Right lobe of liver (tissue), 6 donors: ENCODE measurements around the gene RGS16. TPM values are rescaled to one million over a fixed set of nuclear protein-coding genes. Genes with fewer than 3 reads are reported as not detected.

Source experiments
- ATAC-seq, 4 donors: fragments of 200-7000 bp; cut with Tn5 transposase; one replicate each; pipeline ENCODE4 v1.9.1; 2020; ENCODE audit warnings: mild to moderate bottlenecking in 4 of 4, moderate library complexity in 4 of 4
- DNase-seq, 3 donors: peaks; one replicate each; pipeline ENCODE4 v3.0.0-alpha.2; 2020
- H3K27ac ChIP-seq, 3 donors: fragments of 200-600 bp; one replicate each; pipeline ENCODE4 v1.8.0; 2022
- H3K27me3 ChIP-seq, 2 donors: fragments of 200-600 bp; one replicate each; pipeline ENCODE4 v1.8.0; 2022
- H3K36me3 ChIP-seq, 4 donors: fragments of 200-600 bp; sonication (generic) in 1 of 4; one replicate each; pipeline versions ENCODE4 v1.5.1 to v1.8.0; 2017 to 2022; ENCODE audit warnings: control low read depth in 1 of 4
- H3K4me1 ChIP-seq, 4 donors: fragments of 200-600 bp; sonication (generic) in 1 of 4; one replicate each; pipeline versions ENCODE4 v1.5.1 to v1.8.0; 2017 to 2022; ENCODE audit warnings: control low read depth in 1 of 4
- H3K4me3 ChIP-seq, 3 donors: fragments of 200-600 bp; one replicate each; pipeline ENCODE4 v1.8.0; 2022
- H3K9me3 ChIP-seq, 4 donors: fragments of 200-600 bp; sonication (generic) in 1 of 4; one replicate each; pipeline versions ENCODE4 v1.5.1 to v1.8.0; 2017 to 2022; ENCODE audit warnings: control low read depth in 1 of 4
- POLR2A ChIP-seq: fragments of 450-650 bp; IDR thresholded peaks from one replicate; pipeline ENCODE4 v1.6.1; 2017; ENCODE audit warnings: antibody characterized with exemption, mild to moderate bottlenecking
- whole genome bisulfite sequencing: methylation state at CpG from one replicate; pipeline ENCODE4 v1.1.6; 2018; ENCODE audit warnings: low coverage, low lambda C conversion rate; ENCODE audit not compliant: insufficient coverage; ENCODE audit errors: missing lambda C conversion rate; 5-methylcytosine and 5-hydroxymethylcytosine counted together
- intact Hi-C, 2 donors: fragments of 100-400 bp; cut with DNase I; formaldehyde crosslinking; loops; one replicate each; pipeline versions ENCODE4 v1.11.2 to v1.14.1; 2022
- total RNA-seq, 6 experiments: library from RNA; depleted of rRNA in 2 of 6; stranded (reverse); fragments of >200 nt in 2 of 6; fragmentation: NEBNext Ultra II Directional in 3 of 6; extraction: Animal tissue kit (Norgen Biotek cat#: 25700) in 3 of 6; gene quantifications; one replicate each; pipeline versions ENCODE4 v1.1.0 to v1.2.4, GENCODE V29; 2016 to 2023
- TF ChIP-seq, protein P1 (sequence below), 4 donors: fragments of 200-600 bp in 3 of 4; fragments of 450-650 bp in 1 of 4; IDR thresholded peaks; one replicate each; pipeline versions ENCODE4 v1.5.1 to v1.8.0; 2016 to 2022; ENCODE audit warnings: antibody characterized with exemption in 4 of 4, mild to moderate bottlenecking in 2 of 4
- donor health status: DM: no; HTN: yes; CAD: no.
- donor health status: DM: no; HTN: no; CAD: no.
- donor health status: DM: no; HTN: no; CAD: no.
- donor health status: DM: no; HTN: yes; CAD: no.
- donor health status: DM: no; HTN: yes; CAD: no.

The RGS16 gene
- total RNA-seq, 6 experiments from 2014 or later, result 0.15 to 3.4 (median 0.99) TPM

DNA sequence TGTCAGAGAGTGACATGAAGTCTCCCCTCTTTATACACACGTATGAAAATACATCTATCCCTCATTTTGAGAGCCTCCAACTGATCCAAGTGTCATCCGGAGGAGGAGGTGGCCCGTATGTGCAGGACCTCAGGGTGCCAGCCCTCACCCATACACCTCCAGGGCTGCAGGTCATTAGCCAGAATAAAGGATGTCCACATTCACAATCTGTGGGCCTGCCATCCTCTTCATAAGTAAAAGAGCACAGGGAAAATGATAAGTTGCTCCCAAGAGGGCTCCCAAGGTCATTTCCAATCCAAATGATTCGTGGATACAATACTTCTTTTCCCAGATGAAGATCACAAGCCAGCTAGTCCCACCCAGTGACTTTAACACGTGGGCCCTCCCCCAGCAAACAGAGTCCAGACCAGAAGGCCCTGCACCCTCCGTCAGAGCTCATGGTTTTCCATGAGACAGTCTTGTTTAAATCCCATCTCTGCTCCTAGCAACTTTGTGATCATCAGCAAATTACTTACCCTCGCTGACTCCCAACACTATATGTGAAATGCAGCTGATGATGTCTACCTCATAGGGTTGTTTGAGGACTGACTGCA is 43.7 kb downstream of the RGS16 start:
- intact Hi-C loops, result no loop called here
- 90% methylated on average over 2 of the region's 7 CpGs for WGBS

DNA sequence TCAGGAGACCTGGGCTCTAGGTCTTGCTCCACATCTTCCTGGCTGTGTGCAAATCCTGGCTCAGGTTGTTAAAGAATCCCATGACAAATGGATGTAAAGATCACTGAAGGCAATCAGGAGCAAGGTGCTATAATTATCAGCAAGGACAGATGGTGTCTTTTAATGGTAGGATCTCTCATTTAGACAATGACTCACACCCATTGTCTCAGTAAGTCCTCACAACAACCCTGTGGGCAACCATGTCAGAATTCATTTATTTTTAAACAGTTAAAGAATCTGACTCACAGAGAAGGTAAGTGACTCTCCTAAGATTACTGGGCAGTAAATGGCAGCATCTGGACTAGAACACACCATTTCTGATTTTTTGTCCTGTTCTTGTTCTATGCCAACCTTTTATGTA is 47.9 kb downstream of the RGS16 start:
- no peaks in the 10 kb centered on the region for H3K27me3 ChIP-seq
- no peak for TF ChIP-seq POLR2A
- TF ChIP-seq, protein P1, sequence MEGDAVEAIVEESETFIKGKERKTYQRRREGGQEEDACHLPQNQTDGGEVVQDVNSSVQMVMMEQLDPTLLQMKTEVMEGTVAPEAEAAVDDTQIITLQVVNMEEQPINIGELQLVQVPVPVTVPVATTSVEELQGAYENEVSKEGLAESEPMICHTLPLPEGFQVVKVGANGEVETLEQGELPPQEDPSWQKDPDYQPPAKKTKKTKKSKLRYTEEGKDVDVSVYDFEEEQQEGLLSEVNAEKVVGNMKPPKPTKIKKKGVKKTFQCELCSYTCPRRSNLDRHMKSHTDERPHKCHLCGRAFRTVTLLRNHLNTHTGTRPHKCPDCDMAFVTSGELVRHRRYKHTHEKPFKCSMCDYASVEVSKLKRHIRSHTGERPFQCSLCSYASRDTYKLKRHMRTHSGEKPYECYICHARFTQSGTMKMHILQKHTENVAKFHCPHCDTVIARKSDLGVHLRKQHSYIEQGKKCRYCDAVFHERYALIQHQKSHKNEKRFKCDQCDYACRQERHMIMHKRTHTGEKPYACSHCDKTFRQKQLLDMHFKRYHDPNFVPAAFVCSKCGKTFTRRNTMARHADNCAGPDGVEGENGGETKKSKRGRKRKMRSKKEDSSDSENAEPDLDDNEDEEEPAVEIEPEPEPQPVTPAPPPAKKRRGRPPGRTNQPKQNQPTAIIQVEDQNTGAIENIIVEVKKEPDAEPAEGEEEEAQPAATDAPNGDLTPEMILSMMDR (IDR thresholded peaks at IDR 0.05), result no peak
- intact Hi-C loops, result no loop called here
- no peak overlapping the region for H3K27ac ChIP-seq
- no peaks in the 10 kb centered on the region for H3K4me1 ChIP-seq
- no peaks in the 10 kb centered on the region for H3K36me3 ChIP-seq
- H3K9me3 ChIP-seq, result no peaks in the 10 kb centered on the region
- DNase-seq (no peak), ATAC-seq (no peak)
- H3K4me3 ChIP-seq, result no peak overlapping the region

More for the DNA sequence above, 43.7 kb downstream of the RGS16 start:
- H3K4me1 ChIP-seq, result no peaks in the 10 kb centered on the region
- DNase-seq, result no peak
- no peaks in the 10 kb centered on the region for H3K27me3 ChIP-seq
- TF ChIP-seq POLR2A, result no peak
- TF ChIP-seq, protein P1 (IDR thresholded peaks at IDR 0.05), result no peak
- H3K4me3 ChIP-seq, result no peak overlapping the region
- ATAC-seq, result no peak
- no peaks in the 10 kb centered on the region for H3K36me3 ChIP-seq
- no peaks in the 10 kb centered on the region for H3K9me3 ChIP-seq
- no peak overlapping the region for H3K27ac ChIP-seq

DNA sequence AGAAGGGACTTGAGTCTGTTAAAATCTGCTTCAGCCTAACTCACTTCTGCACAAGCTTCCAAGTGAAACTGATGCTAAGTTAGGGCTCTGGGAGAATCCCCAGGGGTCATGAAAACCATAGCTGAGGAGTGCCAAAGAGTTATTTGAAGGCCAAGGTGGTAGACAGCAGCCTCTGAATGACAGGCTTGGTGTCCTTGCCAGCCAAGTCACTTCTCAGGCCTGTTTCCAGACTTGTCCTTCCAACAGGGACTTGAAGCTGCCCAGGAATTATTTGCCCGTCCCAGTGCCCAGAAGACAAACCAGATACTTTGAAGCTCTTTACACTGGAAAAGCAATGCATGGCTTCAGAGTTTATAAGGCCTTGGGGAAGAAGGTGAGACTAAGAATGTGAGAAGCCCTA is 48.7 kb downstream of the RGS16 start:
- DNase-seq (no peak), ATAC-seq (no peak)

DNA sequence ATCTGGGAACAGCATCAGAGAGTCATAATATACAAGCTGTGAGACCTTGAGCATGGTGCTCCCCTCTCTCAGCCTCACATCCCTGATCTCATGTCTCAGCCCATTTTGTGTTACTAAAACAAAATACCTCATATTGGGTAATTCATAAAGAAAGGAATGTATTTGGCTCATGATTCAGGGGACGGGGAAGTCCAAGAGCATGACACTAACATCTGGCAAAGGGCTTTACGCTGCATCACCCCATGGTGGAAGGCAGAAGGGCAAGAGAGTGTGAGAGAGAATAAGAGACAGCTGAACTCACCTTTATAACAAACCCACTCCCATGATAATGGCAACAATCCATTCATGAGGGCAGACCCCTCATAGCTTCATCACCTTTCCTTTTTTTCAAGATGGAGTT is 51.7 kb downstream of the RGS16 start:
- no peak for DNase-seq
- Histone ChIP-seq H3K27me3 (no peaks in the 10 kb centered on the region), H3K27ac (no peak overlapping the region), H3K4me3 (no peak overlapping the region), H3K4me1 (no peaks in the 10 kb centered on the region), H3K9me3 (no peaks in the 10 kb centered on the region), H3K36me3 (no peaks in the 10 kb centered on the region)
- no peak for ATAC-seq
- TF ChIP-seq, protein P1 (IDR thresholded peaks at IDR 0.05), result no peak
- TF ChIP-seq POLR2A, result no peak
- intact Hi-C loops, result no loop called here
- 81% methylated on average over 2 of the region's 2 CpGs for WGBS

More for the DNA sequence above, 48.7 kb downstream of the RGS16 start:
- TF ChIP-seq, protein P1 (IDR thresholded peaks at IDR 0.05), result no peak
- no peak for TF ChIP-seq POLR2A
- Histone ChIP-seq H3K36me3 (no peaks in the 10 kb centered on the region), H3K4me3 (no peak overlapping the region), H3K4me1 (no peaks in the 10 kb centered on the region), H3K27me3 (no peaks in the 10 kb centered on the region), H3K9me3 (no peaks in the 10 kb centered on the region), H3K27ac (no peak overlapping the region)
- intact Hi-C loops, result no loop called here
- WGBS, result 83% methylated on average over 1 of the region's 1 CpG

DNA sequence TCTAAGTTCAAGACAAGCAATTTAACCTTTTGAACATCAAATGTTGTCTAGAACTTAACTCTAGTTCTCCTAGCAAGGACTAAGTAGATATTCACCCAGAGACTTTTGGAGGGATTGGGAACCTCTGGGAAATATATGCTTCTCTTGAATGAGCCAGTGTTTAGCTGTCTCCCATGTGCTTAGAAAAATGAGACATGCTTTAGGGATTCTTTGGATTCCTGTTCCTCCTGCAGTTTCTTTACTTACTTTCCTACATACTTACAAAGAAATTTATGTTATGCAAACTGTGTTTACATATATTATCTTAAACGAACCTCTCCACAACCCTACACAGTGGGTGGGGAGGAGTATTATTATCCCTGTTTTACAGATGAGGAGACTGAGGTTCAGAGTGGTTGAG is 54.4 kb downstream of the RGS16 start:
- 20% methylated on average over 1 of the region's 1 CpG for WGBS
- Histone ChIP-seq H3K4me1 (no peaks in the 10 kb centered on the region), H3K36me3 (no peaks in the 10 kb centered on the region), H3K9me3 (no peaks in the 10 kb centered on the region), H3K4me3 (no peak overlapping the region), H3K27me3 (no peaks in the 10 kb centered on the region), H3K27ac (no peak overlapping the region)
- DNase-seq (no peak), ATAC-seq (no peak)
- intact Hi-C loops, result no loop called here
- TF ChIP-seq POLR2A, result no peak
